HG03097 (cell line): ENCODE measurements around the gene TULP4.
"Not testable (repeated sequence)": the region's sequence is repeated elsewhere in the genome, so short reads cannot be mapped to it uniquely, and the experiment has no call there.

ENCODE experiments used
- ATAC-seq: cut with Tn5 transposase; IDR thresholded peaks from one replicate; pipeline ENCODE4 v1.9.1; 2021; ENCODE audit not compliant: unreplicated experiment, low FRiP score

TULP4 gene

DNA sequence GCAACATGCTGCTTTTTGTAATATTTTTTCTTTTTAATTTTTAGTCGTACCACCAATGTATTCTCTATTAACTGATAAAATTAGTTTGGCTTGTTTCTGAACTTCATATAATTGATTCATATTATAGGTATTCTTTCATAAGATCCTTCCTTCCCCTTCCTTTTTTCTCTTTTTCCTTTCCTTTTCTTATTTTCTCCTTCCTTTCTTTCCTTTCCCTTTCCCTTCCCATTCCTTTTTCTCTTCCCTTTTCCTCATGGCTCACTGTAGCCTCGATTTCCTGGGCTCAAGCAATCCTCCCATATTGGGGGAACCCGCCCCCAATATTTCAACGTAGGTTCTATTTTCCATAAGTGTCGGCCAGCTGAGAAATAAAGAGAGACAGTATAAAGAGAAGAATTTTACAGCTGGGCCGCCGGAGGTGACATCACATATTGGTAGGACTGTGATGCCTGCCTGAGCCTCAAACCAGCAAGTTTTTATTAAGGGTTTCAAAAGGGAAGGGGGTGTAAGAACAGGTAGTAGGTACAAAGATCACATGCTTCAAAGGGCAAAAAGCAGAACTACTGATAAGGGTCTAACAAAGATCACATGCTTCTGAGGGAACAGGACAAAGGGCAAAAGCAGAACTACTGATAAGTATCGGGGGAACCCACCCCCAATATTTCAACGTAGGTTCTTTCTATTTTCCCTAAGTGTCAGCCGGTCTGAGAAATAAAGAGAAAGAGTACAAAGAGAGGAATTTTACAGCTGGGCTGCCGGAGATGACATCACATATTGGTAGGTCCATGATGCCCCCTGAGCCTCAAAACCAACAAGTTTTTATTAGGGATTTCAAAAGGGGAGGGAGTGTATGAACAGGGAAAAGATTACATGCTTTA lies 16.1 kb upstream of the TULP4 start:
- ATAC-seq: not testable (repeated sequence)

GRCh38 chr6:158296854-158297324 lies 15.4 kb upstream of the TULP4 start:
- ATAC-seq: not testable (repeated sequence)

GRCh38 chr6:158297657-158298056 lies 14.6 kb upstream of the TULP4 start:
- ATAC-seq: not testable (repeated sequence)

DNA sequence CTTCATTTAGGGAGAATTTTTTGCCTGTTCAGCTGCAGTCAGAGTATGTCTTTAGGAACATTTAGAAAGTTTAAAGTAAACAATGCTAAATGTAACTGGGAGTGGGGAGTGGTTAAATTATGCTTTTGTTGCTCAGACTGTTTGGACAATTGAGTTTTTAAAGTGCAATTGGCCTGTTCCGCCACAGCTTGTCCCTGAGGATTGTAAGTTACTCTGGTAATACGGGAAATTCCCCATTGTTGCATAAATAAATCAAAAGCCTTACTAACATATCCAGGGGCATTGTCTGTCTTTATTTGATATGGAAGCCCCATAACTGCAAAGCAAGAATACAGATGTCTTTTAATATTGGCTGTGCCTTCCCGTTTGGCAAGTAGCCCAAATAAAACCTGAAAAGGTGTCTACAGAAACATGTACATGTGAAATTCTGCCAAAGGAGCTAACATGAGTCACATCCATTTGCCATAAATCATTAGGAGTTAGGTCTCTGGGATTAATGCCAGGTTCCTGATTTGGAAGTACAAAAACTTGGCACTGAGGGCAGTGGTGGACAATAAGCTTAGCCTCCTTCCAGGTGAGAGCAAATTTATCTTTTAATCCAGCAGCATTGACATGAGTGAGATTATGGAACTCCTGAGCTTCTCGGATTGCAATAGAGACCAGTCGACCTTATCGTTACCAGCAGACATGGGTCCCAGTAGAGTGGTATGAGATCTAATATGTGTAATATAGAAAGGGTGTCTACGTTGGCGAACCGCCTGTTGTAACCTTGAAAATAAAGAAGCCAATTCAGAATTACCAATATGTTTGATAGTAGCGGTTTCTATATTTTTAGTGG lies 11.7 kb upstream of the TULP4 start:
- not testable (repeated sequence) for ATAC-seq

- ATAC-seq: not testable (repeated sequence)
These were observed 10.7 kb upstream of the TULP4 start for GRCh38 chr6:158301561-158301960.

- ATAC-seq: not testable (repeated sequence)
These were observed 10.0 kb upstream of the TULP4 start for GRCh38 chr6:158302195-158302796.

GRCh38 chr6:158303210-158303731 lies 9.0 kb upstream of the TULP4 start:
- ATAC-seq: no peak

GRCh38 chr6:158304254-158304653 lies 8.0 kb upstream of the TULP4 start:
- no peak for ATAC-seq

DNA sequence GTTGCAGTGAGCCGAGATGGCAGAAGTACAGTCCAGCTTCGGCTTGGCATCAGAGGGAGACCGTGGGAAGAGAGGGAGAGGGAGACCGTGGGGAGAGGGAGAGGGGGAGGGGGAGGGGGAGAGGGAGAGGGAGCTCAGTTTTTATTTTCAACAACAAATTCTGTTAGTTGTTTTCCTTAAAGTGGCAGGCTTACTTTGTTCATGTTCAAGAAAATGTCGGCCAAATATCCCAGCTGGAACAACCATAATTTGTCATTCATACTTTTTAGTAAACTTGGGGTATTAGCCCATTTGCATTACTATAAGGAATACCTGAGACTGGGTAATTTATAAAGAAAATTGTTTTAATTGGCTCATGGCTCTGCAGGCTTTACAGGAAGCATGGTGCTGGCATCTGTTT lies 2.5 kb upstream of the TULP4 start:
- ATAC-seq: no peak

GRCh38 chr6:158311193-158311592 lies 1.1 kb upstream of the TULP4 start:
- ATAC-seq: no peak

GRCh38 chr6:158311626-158312025 lies 639 bp upstream of the TULP4 start:
- no peak for ATAC-seq

DNA sequence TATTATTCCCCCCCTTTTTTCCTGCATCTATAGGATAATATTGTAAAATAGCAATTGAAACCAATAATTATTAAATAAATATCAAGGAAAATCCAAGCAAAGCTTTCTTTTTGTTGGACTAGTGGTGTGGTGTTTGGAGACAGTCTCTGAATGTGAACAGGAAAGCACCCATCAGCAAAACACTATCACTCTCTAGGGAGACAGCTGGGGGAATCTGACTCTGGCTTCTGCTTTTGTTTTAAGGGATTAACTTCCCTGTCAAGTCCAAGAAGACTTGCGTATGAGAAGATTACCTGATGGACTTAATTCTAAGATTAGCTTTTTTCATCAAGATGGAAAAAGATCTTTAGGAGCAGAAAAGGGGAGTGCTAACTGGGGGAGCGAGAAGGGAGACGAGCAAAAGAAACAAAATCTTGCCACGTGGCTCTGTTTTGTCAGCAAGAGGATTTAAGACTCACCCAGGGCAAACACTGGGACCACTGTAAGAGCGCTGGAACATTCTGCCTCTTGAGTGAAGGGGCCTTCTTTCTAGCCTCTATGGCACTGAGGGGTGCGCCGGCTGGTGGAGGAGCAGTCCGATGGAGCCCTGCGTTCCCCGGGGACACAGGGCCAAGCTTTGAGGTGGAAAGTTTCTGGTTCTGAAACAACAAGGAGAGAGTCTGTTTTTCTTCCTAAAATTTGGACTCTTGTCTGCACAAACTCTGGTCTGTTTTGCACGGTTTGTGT lies 570 bp downstream of the TULP4 start:
- no peak for ATAC-seq

DNA sequence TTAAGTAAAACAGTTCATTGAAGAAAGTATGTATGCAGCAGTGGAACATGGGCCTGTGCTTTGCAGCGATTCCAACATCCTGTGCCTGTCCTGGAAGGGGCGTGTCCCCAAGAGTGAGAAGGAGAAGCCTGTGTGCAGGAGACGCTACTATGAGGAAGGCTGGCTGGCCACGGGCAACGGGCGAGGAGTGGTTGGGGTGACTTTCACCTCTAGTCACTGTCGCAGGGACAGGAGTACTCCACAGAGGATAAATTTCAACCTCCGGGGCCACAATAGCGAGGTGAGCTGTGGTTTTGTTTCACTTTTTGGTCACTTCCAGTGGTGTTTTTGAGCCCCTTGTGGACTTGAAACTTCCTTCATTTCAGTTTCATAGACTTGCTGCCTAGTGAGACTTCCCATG lies 1.7 kb downstream of the TULP4 start:
- ATAC-seq: peak; percentile 64

DNA sequence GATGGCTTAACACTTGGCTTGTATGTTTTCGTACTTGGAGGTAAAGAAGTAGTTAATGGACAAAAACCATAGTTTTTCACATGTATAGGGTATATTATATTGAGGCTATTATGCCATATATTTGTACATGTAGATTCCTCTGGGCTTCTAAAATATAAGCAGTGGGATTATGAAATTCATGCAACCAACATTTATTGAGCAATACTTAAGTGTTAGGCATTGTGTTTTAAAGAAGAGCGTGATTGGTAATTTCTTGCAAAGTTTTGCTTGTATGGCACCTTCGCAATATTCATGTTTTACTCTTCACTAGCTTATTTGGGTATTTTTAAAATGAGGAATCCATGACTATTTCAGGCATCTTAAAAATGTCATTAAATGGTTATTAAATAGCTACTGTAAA lies 2.5 kb downstream of the TULP4 start:
- no peak for ATAC-seq

DNA sequence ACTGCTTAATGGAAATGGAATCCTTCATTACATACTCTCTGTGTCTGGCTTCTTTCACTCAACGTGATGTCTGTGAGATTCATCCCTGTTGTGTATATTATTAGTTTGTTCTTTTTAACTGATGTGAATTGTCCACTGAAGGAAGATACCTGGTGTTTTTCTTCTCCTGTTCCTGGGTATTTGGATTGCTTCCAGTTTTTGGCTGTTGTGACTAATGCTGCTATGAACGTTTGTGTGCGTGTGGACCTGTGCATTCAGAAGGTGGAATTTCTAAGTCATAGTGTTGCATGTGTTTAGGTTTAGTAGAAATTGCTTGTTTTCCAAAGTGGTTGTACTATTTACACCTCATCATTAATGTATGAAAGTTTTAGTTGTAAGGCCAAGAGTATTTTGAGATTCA lies 3.8 kb downstream of the TULP4 start:
- ATAC-seq: no peak

DNA sequence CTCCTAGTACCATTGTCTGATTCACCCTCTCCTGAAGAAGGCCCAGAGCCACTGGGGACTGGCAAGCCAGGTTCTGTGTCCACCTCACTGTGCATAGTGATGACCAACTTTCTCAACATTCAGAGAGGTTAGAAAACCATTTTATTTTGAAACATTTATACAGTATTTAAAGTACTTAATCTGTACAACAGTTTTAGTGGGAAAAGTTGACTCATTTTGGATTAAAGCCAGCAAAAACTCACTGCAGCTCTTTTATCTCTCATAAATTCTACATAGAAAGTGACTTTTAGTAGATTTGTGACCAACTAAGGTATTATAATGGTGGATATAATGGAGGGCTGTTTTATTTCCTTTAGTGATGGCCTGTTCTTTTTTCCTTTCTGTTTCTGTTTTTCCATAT lies 9.7 kb downstream of the TULP4 start:
- ATAC-seq: no peak

- ATAC-seq: no peak
These were observed 10.1 kb downstream of the TULP4 start for GRCh38 chr6:158322400-158322723.

DNA sequence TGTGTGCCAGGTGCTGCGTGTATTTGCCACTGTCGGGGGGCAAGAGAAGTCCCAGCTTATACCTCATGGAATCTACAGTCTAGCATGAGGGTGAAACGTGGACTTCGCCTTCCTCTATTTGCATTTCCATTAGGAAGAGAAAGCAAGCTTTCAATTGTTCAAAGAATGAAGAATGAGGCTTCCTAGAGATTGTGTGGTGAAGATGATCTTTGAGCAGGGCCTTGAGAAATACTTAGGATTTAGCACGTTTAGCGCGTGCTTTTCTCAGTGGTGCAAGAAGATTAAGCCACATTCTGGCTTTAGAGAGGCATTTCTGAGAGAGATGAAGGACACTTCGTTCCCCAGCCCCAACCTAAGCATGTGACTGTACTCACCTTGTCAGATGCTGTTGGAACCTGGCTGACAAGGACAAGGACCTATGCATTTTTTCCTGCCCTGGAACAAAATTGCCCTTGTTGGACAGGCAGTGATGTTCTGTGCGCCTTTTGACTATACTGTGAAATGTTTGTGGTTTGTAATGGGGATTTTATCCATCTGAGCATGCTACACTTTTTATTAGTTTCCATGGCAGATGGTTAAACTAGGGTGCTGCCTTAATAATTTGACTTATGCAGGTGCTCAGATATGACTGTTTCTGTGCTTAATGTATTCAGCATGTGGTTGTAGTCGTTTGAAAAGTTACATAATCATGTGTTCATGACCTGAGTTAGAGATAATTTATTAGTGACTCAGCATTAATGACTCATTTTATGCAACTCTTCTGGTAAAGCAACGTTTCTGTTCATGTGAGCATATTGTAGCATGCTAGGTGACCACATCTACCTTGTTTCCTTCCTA lies 10.7 kb downstream of the TULP4 start:
- peak; percentile 59 for ATAC-seq

DNA sequence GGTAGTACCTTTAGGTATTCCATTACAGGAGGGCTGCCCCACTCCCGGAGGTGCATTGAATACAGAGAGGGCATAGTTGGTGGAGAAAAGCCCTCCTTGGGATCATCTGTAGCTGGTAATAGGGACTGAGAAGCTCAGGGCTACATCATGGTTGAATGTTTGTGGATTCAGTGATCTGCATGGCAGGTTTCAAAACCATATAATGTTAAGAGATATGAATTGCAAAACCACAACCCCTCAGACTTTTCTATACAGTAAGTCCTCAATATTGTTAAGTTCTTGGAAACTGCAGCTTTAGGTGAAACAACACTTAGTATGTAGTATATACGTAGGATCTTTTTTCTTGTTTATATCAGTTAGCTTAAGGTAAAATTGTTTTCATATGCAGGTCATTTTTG lies 11.3 kb downstream of the TULP4 start:
- peak; percentile 42 for ATAC-seq
